ENCODE data around the gene CHST12. TPM values are rescaled to one million over a fixed set of nuclear protein-coding genes. Genes with fewer than 3 reads are reported as not detected.

The CHST12 gene
- total and polyA plus RNA-seq, 2 experiments from 2014 or later, result 7.2 to 21.5 TPM

GRCh38 chr7:2443491-2443890 is 40.1 kb downstream of the CHST12 start:
- Histone ChIP-seq H3K9me3 (ENCODE audit: low read depth) (no peaks in the 10 kb centered on the region), H3K79me2 (no peaks in the 10 kb centered on the region), H3K27me3 (no peaks in the 10 kb centered on the region), H3K9me2 (replicated peaks; ENCODE audit: insufficient read depth) (no peaks in the 10 kb centered on the region), H3K4me3 (no peak overlapping the region), H3K27ac (no peak overlapping the region), H3K36me3 (replicated peaks; ENCODE audit: insufficient read depth, low read depth) (no peaks in the 10 kb centered on the region), H2AFZ (no peak overlapping the region), H3K4me2 (no peak overlapping the region), H4K20me1 (ENCODE audit: insufficient read depth, poor library complexity, severe bottlenecking) (no peaks in the 10 kb centered on the region), H3K4me1 (ENCODE audit: insufficient read depth) (peaks cover 15% of the 10 kb centered on the region)
- 96% methylated on average over 9 of the region's 9 CpGs for WGBS (ENCODE audit: low lambda C conversion rate, missing lambda C conversion rate)
- TF ChIP-seq EZH2 (IDR thresholded peaks at IDR 0.05; ENCODE audit: borderline replicate concordance), result no peak
- no peak for TF ChIP-seq CTCF (IDR thresholded peaks at IDR 0.05; ENCODE audit: poor library complexity)
- no peak for TF ChIP-seq EZH2phosphoT487 (IDR thresholded peaks at IDR 0.05; ENCODE audit: low read depth, severe bottlenecking, unreplicated experiment)
- DNase-seq (ENCODE audit: low spot score), result no peak

- Histone ChIP-seq H3K4me2 (no peak overlapping the region), H2AFZ (no peak overlapping the region), H3K9me2 (replicated peaks; ENCODE audit: insufficient read depth) (no peaks in the 10 kb centered on the region), H3K36me3 (replicated peaks; ENCODE audit: insufficient read depth, low read depth) (no peaks in the 10 kb centered on the region), H3K27me3 (no peaks in the 10 kb centered on the region), H4K20me1 (ENCODE audit: insufficient read depth, poor library complexity, severe bottlenecking) (no peaks in the 10 kb centered on the region), H3K27ac (no peak overlapping the region), H3K9me3 (ENCODE audit: low read depth) (no peaks in the 10 kb centered on the region), H3K79me2 (no peaks in the 10 kb centered on the region), H3K4me3 (no peak overlapping the region), H3K4me1 (ENCODE audit: insufficient read depth) (peaks cover 15% of the 10 kb centered on the region)
- DNase-seq (ENCODE audit: low spot score), result no peak
- 85% methylated on average over 3 of the region's 3 CpGs for WGBS (ENCODE audit: low lambda C conversion rate, missing lambda C conversion rate)
- no peak for TF ChIP-seq EZH2 (IDR thresholded peaks at IDR 0.05; ENCODE audit: borderline replicate concordance)
- TF ChIP-seq EZH2phosphoT487 (IDR thresholded peaks at IDR 0.05; ENCODE audit: low read depth, severe bottlenecking, unreplicated experiment), result no peak
- TF ChIP-seq CTCF (IDR thresholded peaks at IDR 0.05; ENCODE audit: poor library complexity), result no peak
Measured at GRCh38 chr7:2444476-2444875, 41.1 kb downstream of the CHST12 start.

GRCh38 chr7:2445047-2445446 is 41.6 kb downstream of the CHST12 start:
- Histone ChIP-seq H4K20me1 (ENCODE audit: insufficient read depth, poor library complexity, severe bottlenecking) (no peaks in the 10 kb centered on the region), H3K27ac (no peak overlapping the region), H3K79me2 (no peaks in the 10 kb centered on the region), H3K9me3 (ENCODE audit: low read depth) (no peaks in the 10 kb centered on the region), H3K4me3 (no peak overlapping the region), H3K36me3 (replicated peaks; ENCODE audit: insufficient read depth, low read depth) (no peaks in the 10 kb centered on the region), H3K27me3 (no peaks in the 10 kb centered on the region), H3K4me1 (ENCODE audit: insufficient read depth) (peaks cover 11% of the 10 kb centered on the region), H3K4me2 (no peak overlapping the region), H2AFZ (no peak overlapping the region), H3K9me2 (replicated peaks; ENCODE audit: insufficient read depth) (no peaks in the 10 kb centered on the region)
- WGBS (ENCODE audit: low lambda C conversion rate, missing lambda C conversion rate), result 89% methylated on average over 10 of the region's 10 CpGs
- no peak for DNase-seq (ENCODE audit: low spot score)
- TF ChIP-seq EZH2 (IDR thresholded peaks at IDR 0.05; ENCODE audit: borderline replicate concordance) (no peak), EZH2phosphoT487 (IDR thresholded peaks at IDR 0.05; ENCODE audit: low read depth, severe bottlenecking, unreplicated experiment) (no peak), CTCF (IDR thresholded peaks at IDR 0.05; ENCODE audit: poor library complexity) (no peak)

Measured in hepatocyte (in vitro differentiated cells).